Right kidney (tissue), 1 donor: Measurements from ENCODE around the gene RTL5.

ENCODE experiments used
- DNase-seq: peaks from one replicate; pipeline ENCODE4 v3.0.0-alpha.2; 2016

The RTL5 gene

DNA sequence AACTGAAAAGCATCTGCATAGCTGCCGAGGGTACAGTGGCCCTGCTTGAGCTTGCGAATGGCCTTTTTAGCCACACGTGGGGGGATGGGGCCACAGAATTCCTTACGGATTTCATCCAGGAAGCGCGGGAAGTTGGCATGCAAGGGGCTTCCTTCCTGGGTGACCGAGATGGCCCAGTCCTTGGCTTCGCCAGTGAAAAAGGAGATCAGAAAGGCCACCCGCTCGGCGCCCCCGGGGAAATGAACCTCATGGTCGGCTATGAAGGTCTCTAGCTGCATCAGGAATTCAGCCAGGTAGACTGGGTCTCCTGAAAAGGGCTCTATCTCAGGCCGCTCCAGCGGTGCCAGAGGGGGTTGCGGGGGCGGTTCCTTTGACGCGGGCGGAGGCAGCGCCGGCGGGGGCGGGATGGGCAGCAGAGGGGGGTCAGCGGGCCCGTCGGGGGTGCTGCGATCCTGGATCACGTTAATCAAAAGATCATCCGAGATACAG is 909 bp downstream of the RTL5 start:
- DNase-seq, result no peak

DNA sequence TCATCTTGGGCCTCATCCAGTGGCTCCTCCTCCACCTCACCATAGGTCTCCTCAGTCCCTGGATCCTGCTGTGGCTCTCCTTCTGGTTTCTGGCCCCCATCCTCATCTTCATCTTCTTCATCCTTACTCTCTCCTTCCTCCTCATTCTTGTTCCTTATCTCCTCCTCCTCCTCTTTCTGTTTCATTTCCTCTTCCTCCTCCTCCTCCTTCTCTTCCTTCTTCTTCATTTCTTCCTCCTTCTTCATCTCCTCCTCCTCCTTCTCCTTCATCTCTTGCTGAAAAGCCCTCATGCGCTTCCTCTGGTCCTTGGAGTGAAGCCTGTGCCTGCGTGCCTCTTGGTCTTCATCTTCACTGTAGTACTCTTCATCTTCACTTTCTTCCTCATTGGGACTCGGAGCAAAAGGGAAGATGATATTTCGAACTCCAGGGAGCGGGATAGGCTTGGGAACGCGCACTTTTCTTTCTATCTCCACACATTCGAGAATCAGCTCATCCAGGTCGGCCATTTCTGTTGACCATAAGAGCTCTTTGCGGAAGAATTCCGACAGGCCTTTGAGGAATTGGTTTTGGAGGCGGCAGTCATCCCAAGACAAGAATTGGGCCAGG is 1.5 kb downstream of the RTL5 start:
- no peak for DNase-seq

DNA sequence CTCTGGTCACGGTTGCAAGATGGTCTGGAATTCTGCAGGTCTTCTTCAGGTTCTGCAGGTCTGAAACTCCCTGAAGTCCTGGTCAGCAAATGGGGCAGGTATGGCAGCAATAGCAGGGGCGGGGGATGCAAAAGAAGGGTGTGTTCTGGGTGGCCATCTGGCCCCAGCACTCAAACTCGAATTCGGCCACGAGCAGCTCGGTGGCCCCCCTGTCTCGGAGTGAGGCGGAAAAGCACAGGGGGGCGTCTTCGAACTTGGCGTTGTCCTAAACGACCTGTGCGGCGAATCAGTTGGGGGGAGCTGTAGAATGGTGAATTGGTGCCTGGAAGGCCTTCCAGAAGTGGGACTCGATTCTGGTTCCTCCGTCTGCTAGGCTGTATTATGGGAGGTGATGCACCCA is 2.1 kb downstream of the RTL5 start:
- no peak for DNase-seq

- DNase-seq, result no peak
Measured at GRCh38 chrX:72128881-72129280, 2.8 kb downstream of the RTL5 start.

DNA sequence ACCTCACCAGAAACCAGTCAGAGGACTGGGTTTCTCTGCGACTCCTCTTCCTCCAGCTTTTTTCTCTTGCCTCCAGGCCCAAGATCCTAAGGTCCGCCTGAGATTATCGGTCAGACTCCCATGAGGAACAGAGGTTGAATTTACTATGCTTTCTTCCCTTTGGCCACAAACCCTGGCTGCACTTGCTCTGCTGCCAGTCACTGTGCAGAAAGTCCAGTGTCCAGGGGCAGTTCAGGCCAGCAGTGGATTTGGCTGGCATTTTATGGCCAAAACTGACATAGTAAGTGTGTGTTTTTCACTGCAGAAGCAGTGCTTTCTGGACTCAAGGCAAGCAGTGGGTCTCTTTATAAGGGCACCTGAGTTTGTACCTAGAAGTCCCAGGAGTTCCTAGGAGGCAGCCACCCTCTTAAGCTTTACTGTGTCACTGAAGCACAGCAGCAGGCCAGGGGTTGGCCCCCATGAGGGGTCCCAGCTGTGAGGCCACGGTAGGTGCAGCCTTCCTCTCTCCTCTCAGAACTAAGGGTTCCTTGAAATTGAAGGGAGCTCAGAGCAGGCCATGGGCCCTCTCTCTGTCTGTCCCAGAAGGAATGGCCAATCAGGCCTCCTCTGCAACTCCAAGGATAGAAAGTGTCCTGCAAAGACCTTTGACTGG is 3.4 kb downstream of the RTL5 start:
- DNase-seq, result no peak

DNA sequence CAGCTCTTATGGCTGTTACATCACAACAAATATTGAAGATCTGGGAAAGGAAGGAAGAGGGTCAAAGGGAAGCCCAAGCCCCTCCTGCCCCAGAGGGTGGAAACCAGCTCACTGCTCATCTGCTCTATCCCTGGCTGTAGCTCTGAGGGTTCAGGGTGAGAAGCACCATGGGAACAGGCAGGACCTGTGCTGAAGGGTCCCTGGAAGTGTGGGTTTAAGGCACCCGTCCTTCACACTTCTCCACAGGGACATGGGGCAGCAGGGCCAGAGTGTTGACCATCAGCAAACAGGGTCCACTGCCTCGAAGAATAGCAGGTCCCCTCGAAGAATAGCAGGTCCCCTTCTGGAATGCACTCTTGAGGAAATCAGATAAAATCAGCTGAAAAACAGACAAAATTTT is 4.4 kb downstream of the RTL5 start:
- no peak for DNase-seq

- DNase-seq, result peak; percentile 56
Measured at GRCh38 chrX:72126539-72127140, 5.1 kb downstream of the RTL5 start.

- DNase-seq, result no peak
Measured at GRCh38 chrX:72126048-72126415, 5.7 kb downstream of the RTL5 start.

DNA sequence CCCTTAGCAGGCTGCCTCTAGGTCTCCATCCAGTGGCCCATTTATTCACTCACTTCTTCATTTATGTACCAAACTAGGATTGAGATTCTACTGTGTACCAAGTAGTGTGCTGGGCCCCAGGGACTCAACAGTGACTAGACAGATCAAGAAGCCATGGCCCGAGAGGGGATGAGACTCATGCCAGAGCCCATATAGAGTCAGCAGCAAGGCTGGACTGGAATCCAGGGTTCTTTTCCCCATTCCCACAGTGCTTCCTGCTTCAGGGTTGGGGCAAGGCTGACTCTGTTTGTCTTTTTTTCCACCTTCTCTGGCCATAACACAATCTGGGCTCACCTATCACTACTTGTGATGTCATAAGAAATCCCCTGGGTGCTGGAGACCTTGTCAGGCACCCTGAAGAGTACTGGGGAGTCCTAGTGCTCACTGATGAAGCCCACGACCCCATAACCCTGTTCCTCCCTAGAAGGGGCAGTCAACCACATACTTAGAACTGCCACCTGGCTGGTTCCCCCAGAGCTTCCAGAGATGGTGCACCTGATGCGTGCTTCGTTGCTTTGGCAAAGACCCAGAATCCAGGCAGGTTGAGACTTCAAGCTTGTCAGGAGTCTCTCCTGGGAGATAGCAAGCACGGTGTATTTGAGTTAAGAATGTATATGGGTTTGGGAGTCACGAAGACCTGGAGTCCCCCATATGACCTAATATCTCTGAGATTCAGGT is 6.2 kb downstream of the RTL5 start:
- no peak for DNase-seq

- no peak for DNase-seq
Measured at GRCh38 chrX:72124540-72125201, 7.0 kb downstream of the RTL5 start.

DNA sequence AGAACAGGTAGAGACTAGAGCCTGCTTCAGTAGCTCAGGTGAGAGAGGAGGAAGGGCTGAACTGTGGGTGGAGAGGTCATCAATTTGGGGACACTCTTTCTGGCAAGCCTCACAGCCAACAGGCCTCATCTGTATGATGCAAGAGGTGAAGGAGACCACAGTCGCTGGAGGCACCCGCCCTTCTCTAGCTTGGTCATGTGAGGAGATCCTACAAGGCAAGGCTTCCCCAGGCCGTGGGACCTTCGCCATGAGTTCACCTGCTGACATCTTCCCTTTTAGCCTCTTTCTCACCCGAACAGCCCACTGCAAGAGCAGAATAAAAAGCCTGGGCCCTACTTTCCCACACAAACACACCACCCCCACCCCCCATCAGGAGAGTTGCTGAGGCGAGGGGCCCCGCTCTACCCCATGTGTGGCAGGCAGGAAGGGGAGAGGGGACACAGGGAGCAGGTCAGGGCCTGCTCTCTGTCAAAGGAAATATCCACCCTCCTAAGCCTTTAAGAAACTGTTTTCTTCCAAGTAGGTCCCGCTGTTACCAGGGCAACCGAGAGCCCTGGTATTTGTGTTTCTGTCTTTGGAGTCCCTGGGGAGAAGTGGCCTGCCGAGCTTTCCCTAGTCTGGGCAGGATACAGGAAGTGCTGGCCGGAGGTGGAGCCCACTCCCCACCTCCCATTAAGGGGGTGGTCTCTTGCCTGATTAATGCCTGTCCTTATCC is 8.1 kb downstream of the RTL5 start:
- peak; percentile 52 for DNase-seq

GRCh38 chrX:72122621-72123337 is 8.9 kb downstream of the RTL5 start:
- no peak for DNase-seq

DNA sequence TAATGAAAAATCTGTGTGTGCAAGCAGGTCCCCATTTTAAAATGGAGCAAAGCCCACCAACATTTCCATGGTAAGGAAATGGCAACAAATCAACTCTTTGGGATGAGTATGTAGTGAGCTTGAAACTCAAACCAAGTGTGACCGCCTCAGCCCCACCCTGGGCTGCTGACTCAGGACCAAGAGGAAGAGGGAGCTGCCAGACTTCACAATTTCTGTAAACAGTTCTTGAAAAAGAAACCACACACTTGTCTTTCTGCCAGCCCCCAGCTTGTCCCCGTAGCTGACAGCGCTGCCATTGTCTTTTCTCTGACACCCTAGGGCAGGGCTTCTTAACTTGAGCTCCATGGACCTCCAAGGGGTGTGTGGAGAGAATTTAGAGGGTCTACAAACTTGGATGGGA is 10.3 kb downstream of the RTL5 start:
- no peak for DNase-seq

DNA sequence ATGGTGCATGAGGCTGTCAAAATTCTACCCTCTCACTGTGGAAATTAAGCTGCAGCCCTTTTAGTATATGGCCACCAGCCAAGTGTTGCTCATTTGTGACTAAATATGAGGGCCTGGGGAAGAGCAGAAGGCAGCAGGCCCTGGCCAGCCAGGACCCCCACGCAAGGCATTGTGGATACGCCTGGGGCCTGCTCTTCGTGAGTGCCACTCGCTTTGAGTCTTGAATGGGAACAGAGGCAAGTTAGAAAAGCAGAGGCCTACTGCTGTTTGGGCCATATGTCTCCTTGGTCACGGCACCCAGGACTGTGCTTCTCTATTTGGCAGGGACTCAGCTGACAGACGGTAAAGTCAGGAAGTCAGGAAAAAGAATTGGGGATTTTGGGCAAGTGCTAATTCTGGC is 10.9 kb downstream of the RTL5 start:
- DNase-seq, result no peak

GRCh38 chrX:72117636-72118210 is 14.0 kb downstream of the RTL5 start:
- DNase-seq, result no peak

DNA sequence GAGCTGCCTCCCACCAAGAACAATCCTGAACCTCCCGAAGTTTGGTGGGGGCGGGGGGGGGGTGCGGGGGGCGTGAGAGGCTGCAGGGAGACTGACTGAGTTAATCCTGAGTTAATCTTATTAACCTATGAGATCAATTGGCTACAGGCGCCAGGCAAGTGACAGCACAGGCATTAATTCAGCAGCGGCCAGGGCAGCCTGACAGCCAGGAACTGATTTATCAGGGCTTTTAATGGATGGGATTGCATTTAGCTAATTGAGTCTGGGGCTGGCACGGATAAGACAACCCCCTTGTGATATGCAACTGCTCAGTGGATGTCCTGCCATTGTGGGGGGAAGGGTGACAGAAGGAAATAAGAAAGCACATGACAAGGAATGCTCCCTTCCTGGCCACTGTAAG is 16.3 kb downstream of the RTL5 start:
- no peak for DNase-seq

GRCh38 chrX:72114807-72115206 is 16.9 kb downstream of the RTL5 start:
- DNase-seq, result no peak

DNA sequence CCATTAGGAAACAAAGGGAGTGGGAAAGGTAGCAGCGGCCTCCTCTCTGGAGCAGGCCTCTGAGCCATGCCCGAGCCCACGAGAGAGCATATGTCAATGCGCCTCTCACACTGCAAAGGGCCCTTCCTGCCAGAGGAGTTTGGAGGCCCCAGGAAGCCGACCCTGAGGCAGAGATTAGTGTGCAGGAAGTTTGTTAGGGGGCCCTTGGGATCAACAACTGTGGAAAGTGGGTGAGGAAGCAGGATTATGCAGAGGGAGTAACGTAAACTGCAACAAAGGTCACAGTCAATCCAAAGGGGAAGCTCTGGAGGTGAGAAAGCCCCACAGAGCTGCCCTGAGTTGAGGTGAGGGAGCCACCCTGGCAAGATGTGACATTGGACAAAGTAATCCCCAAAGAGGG is 17.4 kb downstream of the RTL5 start:
- DNase-seq, result no peak

- DNase-seq, result no peak
Measured at GRCh38 chrX:72113461-72113860, 18.3 kb downstream of the RTL5 start.

DNA sequence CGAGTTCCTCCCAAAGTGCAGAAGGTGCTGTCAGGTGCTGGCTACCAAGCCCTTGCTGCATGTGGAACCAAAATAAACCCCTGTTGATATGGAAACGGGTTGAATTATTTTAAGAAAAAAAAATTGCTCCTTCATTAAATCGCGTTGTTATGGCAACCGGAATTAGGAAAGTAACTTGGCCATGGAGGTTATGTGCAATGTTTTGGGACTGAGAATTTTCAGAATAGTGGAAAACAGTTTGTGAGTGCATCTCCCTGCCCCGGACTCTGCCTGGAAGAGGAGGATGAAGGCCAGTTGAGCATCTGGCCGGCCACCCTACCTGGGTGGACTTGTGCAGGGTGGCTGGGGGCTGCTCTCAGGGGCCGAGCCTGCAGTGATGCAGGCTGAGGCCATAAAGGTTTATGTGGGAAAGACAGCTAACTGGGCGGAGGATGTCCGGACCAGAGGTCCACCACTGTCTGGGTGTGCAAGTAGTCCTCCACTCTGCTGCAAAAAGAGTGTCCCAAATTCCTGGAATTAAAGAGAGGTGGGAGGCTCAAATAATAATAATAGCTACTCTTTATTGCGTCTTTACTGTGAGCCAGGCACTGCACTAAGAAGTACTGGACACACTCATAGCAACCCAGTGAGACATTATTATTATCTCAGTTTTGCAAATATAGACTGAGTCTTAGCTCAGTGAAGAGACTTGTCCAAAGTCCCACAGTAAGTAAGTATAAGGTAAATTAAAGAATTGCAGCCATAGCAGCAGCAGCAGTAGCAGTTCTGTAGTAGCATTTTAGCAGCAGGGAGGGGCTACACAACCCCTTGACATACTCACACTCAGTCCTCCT is 20.6 kb downstream of the RTL5 start:
- no peak for DNase-seq
